BJ (cell line): ENCODE results near the gene CASP1. TPM values are rescaled to one million over a fixed set of nuclear protein-coding genes. Genes with fewer than 3 reads are reported as not detected.

ENCODE experiments used
- CTCF ChIA-PET: fragments of 350-600 bp; formaldehyde crosslinking; extraction: SDS; loops from one replicate; lab custom pipeline; 2021; ENCODE audit warnings: antibody characterized with exemption, inconsistent platforms; lab: Yijun Ruan, JAX
- POLR2A ChIA-PET: fragments of 300-600 bp; sonication (Branson Sonifier 250); formaldehyde crosslinking; extraction: SDS; loops from one replicate; lab custom pipeline; 2021; ENCODE audit warnings: antibody characterized with exemption; lab: Charles Lee
- DNase-seq: peaks from one replicate; pipeline ENCODE4 v3.0.0-alpha.2; 2011; ENCODE audit warnings: low read depth
- H3K27me3 ChIP-seq: 2 replicates; pipeline ENCODE4 v1.6.0; 2011; ENCODE audit warnings: low read length; ENCODE audit not compliant: control insufficient read depth, insufficient read depth
- H3K36me3 ChIP-seq: 2 replicates; pipeline ENCODE4 v1.5.1; 2011; ENCODE audit warnings: low read length; ENCODE audit not compliant: control insufficient read depth, insufficient read depth
- H3K4me3 ChIP-seq: 2 replicates; pipeline ENCODE4 v1.5.1; 2011; ENCODE audit warnings: low read depth, mild to moderate bottlenecking, control low read depth, low read length
- polyA plus RNA-seq: library from polyadenylated mRNA; depleted of rRNA; stranded (reverse); fragments of >200 nt; gene quantifications from 2 replicates; pipeline ENCODE4 v1.2.3, GENCODE V29; 2011
- TF ChIP-seq, protein P1 (sequence below): IDR thresholded peaks from 2 replicates; pipeline ENCODE4 v1.5.1; 2011; ENCODE audit warnings: low read depth, mild to moderate bottlenecking, control low read depth, inconsistent platforms, low read length, moderate library complexity; ENCODE audit not compliant: insufficient read depth

Gene CASP1
- polyA plus RNA-seq, 1 experiment: 5.1 TPM

DNA sequence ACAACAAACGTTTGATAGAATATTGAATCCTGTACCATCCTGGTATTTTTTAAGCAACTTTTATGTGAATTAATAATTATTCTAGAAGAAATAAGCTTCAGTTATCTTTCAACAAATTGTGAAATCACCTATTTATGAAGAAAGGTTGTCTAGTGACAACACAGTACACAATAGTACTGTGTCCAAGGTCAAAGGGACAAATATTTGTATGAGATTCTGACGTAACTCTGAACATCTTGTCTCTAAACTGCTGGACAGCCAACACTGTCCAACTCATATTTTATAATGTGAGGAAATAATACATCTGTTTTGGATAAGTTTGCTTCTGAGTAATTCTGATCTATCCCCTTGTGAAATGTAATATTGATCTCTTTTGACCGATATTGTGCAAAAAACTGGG lies 30.9 kb downstream of the CASP1 start:
- TF ChIP-seq, protein P1, sequence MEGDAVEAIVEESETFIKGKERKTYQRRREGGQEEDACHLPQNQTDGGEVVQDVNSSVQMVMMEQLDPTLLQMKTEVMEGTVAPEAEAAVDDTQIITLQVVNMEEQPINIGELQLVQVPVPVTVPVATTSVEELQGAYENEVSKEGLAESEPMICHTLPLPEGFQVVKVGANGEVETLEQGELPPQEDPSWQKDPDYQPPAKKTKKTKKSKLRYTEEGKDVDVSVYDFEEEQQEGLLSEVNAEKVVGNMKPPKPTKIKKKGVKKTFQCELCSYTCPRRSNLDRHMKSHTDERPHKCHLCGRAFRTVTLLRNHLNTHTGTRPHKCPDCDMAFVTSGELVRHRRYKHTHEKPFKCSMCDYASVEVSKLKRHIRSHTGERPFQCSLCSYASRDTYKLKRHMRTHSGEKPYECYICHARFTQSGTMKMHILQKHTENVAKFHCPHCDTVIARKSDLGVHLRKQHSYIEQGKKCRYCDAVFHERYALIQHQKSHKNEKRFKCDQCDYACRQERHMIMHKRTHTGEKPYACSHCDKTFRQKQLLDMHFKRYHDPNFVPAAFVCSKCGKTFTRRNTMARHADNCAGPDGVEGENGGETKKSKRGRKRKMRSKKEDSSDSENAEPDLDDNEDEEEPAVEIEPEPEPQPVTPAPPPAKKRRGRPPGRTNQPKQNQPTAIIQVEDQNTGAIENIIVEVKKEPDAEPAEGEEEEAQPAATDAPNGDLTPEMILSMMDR: no peak
- ChIA-PET CTCF (no interaction called here), POLR2A (no interaction called here)
- Histone ChIP-seq H3K4me3 (no peak overlapping the region), H3K36me3 (no peaks in the 10 kb centered on the region), H3K27me3 (no peaks in the 10 kb centered on the region)
- no peak for DNase-seq

- no peak for DNase-seq
- TF ChIP-seq, protein P1: no peak
- ChIA-PET POLR2A (no interaction called here), CTCF (no interaction called here)
- H3K4me3 ChIP-seq: no peak overlapping the region
- H3K27me3 ChIP-seq: no peaks in the 10 kb centered on the region
- H3K36me3 ChIP-seq: no peaks in the 10 kb centered on the region
Observed at GRCh38 chr11:105003151-105003550, 31.8 kb downstream of the CASP1 start.

DNA sequence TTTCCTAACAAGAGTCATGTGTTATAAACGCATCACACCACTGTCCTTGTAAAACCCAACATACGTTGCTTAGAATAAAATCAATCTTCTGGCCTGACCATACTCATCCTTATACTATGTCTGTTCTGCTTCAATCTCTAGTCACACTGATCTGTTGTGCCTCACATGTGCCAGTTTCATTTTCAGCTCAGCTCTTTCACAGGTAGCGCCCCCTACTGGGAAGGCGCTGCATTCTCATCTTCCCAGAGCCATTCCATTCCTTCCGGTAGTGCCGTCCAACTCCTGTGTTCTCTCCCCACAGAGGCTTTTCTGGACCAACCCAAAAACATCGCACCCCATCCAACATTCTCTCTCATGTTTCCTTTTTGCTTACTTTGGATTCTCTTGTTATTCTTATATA lies 34.1 kb downstream of the CASP1 start:
- ChIA-PET CTCF (no interaction called here), POLR2A (no interaction called here)
- H3K4me3 ChIP-seq: no peak overlapping the region
- no peaks in the 10 kb centered on the region for H3K36me3 ChIP-seq
- TF ChIP-seq, protein P1: peak; percentile 42; the same call in 1 of the 2 replicates
- no peak for DNase-seq
- no peaks in the 10 kb centered on the region for H3K27me3 ChIP-seq

- CTCF ChIA-PET: no interaction called here
Observed at GRCh38 chr11:105000167-105000566, 34.8 kb downstream of the CASP1 start.

GRCh38 chr11:104999721-105000120 lies 35.2 kb downstream of the CASP1 start:
- DNase-seq: no peak
- ChIA-PET POLR2A (no interaction called here), CTCF (no interaction called here)
- TF ChIP-seq, protein P1: no peak
- Histone ChIP-seq H3K27me3 (no peaks in the 10 kb centered on the region), H3K4me3 (no peak overlapping the region), H3K36me3 (no peaks in the 10 kb centered on the region)

More at GRCh38 chr11:105000167-105000566, 34.8 kb downstream of the CASP1 start:
- no peaks in the 10 kb centered on the region for H3K27me3 ChIP-seq
- POLR2A ChIA-PET: no interaction called here
- TF ChIP-seq, protein P1: 0 out of 2 replicates have a peak, but pooled peaks have one; percentile 5
- H3K36me3 ChIP-seq: no peaks in the 10 kb centered on the region
- H3K4me3 ChIP-seq: no peak overlapping the region
- DNase-seq: no peak
